HT-29 (cell line): ENCODE results near the gene CPA2. TPM values are rescaled to one million over a fixed set of nuclear protein-coding genes. Genes with fewer than 3 reads are reported as not detected.
"Not testable (repeated sequence)": the region's sequence is repeated elsewhere in the genome, so short reads cannot be mapped to it uniquely, and the experiment has no call there.

ENCODE experiments used
- DNase-seq: peaks from one replicate; pipeline ENCODE4 v3.0.0-alpha.2; 2015; ENCODE audit warnings: low spot score
- total RNA-seq: library from RNA; depleted of rRNA; stranded (reverse); fragments of >200 nt; shearing (Covaris generic); gene quantifications from 2 replicates; pipeline ENCODE4 v1.2.3, GENCODE V29; 2014; rRNA removed

Gene CPA2
- total RNA-seq, 1 experiment from 2014 or later = not detected

GRCh38 chr7:130305433-130306042, 38.9 kb downstream of the CPA2 start:
- DNase-seq = no peak

- no peak for DNase-seq
Measured at GRCh38 chr7:130309986-130310385, 43.3 kb downstream of the CPA2 start.

- DNase-seq = no peak
Measured at GRCh38 chr7:130314305-130314704, 47.6 kb downstream of the CPA2 start.

GRCh38 chr7:130319541-130319940, 52.9 kb downstream of the CPA2 start:
- no peak for DNase-seq

- DNase-seq = not testable (repeated sequence)
Measured at GRCh38 chr7:130321542-130322229, 55.0 kb downstream of the CPA2 start.

- DNase-seq = no peak
Measured at GRCh38 chr7:130322615-130323014, 56.0 kb downstream of the CPA2 start.

- DNase-seq = no peak
Measured at GRCh38 chr7:130324306-130324943, 57.8 kb downstream of the CPA2 start.

GRCh38 chr7:130329681-130330080, 63.0 kb downstream of the CPA2 start:
- no peak for DNase-seq

GRCh38 chr7:130332259-130333053, 65.8 kb downstream of the CPA2 start:
- no peak for DNase-seq

- DNase-seq = no peak
Measured at GRCh38 chr7:130333832-130334231, 67.2 kb downstream of the CPA2 start.

GRCh38 chr7:130334274-130334673, 67.6 kb downstream of the CPA2 start:
- DNase-seq = no peak

GRCh38 chr7:130337410-130337971, 70.8 kb downstream of the CPA2 start:
- DNase-seq = no peak

GRCh38 chr7:130338233-130338632, 71.6 kb downstream of the CPA2 start:
- no peak for DNase-seq

Other genes with a start within 250 kb of the CPA2 start
- 13.7 and 19.9 TPM in 2 replicates for gene ZC3HC1, start 215.5 kb upstream of the CPA2 start, total RNA-seq
- gene KLHDC10, start 196.3 kb upstream of the CPA2 start, total RNA-seq = 10.9 and 22.6 TPM in 2 replicates
- gene TMEM209, start 61.5 kb upstream of the CPA2 start, total RNA-seq = 11.4 and 13.1 TPM in 2 replicates
- gene SSMEM1, start 59.0 kb upstream of the CPA2 start, total RNA-seq = not detected in 2 replicates
- not detected in 2 replicates for gene CPA4, start 26.3 kb downstream of the CPA2 start, total RNA-seq
- not detected in 2 replicates for gene CPA5, start 78.0 kb downstream of the CPA2 start, total RNA-seq
- gene CPA1, start 113.6 kb downstream of the CPA2 start, total RNA-seq = not detected in 2 replicates
- gene CEP41, start 174.2 kb downstream of the CPA2 start, total RNA-seq = 5.5 and 8.6 TPM in 2 replicates
- 60.3 and 66.5 TPM in 2 replicates for gene MEST, start 225.2 kb downstream of the CPA2 start, total RNA-seq